Measurements from ENCODE around the gene RAB35.

- TF ChIP-seq CTCF (IDR thresholded peaks at IDR 0.05; ENCODE audit: low read depth, low read length) (no peak), MYC (IDR thresholded peaks at IDR 0.05; ENCODE audit: low read depth, low read length) (no peak)
These were observed 26.8 kb downstream of the RAB35 start for GRCh38 chr12:120089796-120090195.

Data from NB4 (cell line).